ENCODE measurements around the gene DENND4A.

DNA sequence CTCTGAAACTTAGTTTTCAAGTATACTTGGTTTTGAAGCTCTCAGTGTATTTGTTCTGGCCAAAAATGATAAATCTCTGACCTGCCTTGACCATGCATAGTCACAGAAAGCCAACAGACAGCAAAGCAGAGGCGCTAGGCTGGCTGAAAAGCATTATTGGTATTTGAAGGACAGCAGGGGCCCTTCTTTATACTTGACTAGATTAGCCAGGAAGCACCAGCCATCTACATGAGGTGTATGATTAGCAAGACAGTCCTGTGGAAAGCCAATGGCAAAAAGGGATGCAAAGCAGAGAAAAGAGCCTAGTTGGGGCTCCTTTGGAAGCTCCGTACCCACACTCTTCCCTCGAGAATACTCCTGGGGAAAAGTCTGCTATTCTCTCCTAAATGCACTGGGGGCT lies 162.5 kb downstream of the DENND4A start:
- TF ChIP-seq ISL1 (CRISPR knock-in tag; IDR thresholded peaks at IDR 0.05) (no peak), ZFP30 (CRISPR knock-in tag; IDR thresholded peaks at IDR 0.05) (no peak), ZNF565 (CRISPR knock-in tag; conservative IDR thresholded peaks at IDR 0.05; ENCODE audit: low read depth) (no peak), ESRRG (CRISPR knock-in tag; IDR thresholded peaks at IDR 0.05) (no peak), GLIS3 (CRISPR knock-in tag; IDR thresholded peaks at IDR 0.05) (no peak), ZFP3 (CRISPR knock-in tag; IDR thresholded peaks at IDR 0.05) (no peak), ZNF8 (CRISPR knock-in tag; IDR thresholded peaks at IDR 0.05) (no peak), ARNTL (CRISPR knock-in tag; IDR thresholded peaks at IDR 0.05; ENCODE audit: borderline replicate concordance, low read depth) (no peak), RARB (CRISPR knock-in tag; IDR thresholded peaks at IDR 0.05) (no peak), ZC3H10 (CRISPR knock-in tag; IDR thresholded peaks at IDR 0.05) (no peak)
- TF ChIP-seq, protein P1, sequence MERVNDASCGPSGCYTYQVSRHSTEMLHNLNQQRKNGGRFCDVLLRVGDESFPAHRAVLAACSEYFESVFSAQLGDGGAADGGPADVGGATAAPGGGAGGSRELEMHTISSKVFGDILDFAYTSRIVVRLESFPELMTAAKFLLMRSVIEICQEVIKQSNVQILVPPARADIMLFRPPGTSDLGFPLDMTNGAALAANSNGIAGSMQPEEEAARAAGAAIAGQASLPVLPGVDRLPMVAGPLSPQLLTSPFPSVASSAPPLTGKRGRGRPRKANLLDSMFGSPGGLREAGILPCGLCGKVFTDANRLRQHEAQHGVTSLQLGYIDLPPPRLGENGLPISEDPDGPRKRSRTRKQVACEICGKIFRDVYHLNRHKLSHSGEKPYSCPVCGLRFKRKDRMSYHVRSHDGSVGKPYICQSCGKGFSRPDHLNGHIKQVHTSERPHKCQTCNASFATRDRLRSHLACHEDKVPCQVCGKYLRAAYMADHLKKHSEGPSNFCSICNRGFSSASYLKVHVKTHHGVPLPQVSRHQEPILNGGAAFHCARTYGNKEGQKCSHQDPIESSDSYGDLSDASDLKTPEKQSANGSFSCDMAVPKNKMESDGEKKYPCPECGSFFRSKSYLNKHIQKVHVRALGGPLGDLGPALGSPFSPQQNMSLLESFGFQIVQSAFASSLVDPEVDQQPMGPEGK (CRISPR knock-in tag; IDR thresholded peaks at IDR 0.05; ENCODE audit: borderline replicate concordance): no peak
- TF ChIP-seq, protein P2, sequence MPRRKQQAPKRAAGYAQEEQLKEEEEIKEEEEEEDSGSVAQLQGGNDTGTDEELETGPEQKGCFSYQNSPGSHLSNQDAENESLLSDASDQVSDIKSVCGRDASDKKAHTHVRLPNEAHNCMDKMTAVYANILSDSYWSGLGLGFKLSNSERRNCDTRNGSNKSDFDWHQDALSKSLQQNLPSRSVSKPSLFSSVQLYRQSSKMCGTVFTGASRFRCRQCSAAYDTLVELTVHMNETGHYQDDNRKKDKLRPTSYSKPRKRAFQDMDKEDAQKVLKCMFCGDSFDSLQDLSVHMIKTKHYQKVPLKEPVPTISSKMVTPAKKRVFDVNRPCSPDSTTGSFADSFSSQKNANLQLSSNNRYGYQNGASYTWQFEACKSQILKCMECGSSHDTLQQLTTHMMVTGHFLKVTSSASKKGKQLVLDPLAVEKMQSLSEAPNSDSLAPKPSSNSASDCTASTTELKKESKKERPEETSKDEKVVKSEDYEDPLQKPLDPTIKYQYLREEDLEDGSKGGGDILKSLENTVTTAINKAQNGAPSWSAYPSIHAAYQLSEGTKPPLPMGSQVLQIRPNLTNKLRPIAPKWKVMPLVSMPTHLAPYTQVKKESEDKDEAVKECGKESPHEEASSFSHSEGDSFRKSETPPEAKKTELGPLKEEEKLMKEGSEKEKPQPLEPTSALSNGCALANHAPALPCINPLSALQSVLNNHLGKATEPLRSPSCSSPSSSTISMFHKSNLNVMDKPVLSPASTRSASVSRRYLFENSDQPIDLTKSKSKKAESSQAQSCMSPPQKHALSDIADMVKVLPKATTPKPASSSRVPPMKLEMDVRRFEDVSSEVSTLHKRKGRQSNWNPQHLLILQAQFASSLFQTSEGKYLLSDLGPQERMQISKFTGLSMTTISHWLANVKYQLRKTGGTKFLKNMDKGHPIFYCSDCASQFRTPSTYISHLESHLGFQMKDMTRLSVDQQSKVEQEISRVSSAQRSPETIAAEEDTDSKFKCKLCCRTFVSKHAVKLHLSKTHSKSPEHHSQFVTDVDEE (CRISPR knock-in tag; IDR thresholded peaks at IDR 0.05): no peak
- TF ChIP-seq, protein P3, sequence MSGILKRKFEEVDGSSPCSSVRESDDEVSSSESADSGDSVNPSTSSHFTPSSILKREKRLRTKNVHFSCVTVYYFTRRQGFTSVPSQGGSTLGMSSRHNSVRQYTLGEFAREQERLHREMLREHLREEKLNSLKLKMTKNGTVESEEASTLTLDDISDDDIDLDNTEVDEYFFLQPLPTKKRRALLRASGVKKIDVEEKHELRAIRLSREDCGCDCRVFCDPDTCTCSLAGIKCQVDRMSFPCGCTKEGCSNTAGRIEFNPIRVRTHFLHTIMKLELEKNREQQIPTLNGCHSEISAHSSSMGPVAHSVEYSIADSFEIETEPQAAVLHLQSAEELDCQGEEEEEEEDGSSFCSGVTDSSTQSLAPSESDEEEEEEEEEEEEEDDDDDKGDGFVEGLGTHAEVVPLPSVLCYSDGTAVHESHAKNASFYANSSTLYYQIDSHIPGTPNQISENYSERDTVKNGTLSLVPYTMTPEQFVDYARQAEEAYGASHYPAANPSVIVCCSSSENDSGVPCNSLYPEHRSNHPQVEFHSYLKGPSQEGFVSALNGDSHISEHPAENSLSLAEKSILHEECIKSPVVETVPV (CRISPR knock-in tag; IDR thresholded peaks at IDR 0.05): no peak
- TF ChIP-seq, protein P4, sequence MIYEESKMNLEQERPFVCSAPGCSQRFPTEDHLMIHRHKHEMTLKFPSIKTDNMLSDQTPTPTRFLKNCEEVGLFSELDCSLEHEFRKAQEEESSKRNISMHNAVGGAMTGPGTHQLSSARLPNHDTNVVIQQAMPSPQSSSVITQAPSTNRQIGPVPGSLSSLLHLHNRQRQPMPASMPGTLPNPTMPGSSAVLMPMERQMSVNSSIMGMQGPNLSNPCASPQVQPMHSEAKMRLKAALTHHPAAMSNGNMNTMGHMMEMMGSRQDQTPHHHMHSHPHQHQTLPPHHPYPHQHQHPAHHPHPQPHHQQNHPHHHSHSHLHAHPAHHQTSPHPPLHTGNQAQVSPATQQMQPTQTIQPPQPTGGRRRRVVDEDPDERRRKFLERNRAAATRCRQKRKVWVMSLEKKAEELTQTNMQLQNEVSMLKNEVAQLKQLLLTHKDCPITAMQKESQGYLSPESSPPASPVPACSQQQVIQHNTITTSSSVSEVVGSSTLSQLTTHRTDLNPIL (CRISPR knock-in tag; IDR thresholded peaks at IDR 0.05; ENCODE audit: low read depth): no peak

Data from SK-N-SH treated with all-trans-retinoic acid at 6 μM for 48 hours (cell line).